RCC 7860 (cell line): ENCODE measurements around the gene GKAP1.
"Not testable (repeated sequence)": the region's sequence is repeated elsewhere in the genome, so short reads cannot be mapped to it uniquely, and the experiment has no call there.

Source experiments
- DNase-seq: peaks from one replicate; pipeline ENCODE4 v3.0.0-alpha.2; 2015; ENCODE audit warnings: low spot score
- FAIRE-seq: peaks from 2 replicates; lab custom pipeline; 2012; peaks lifted over from hg19 to GRCh38; lab: Jason Lieb, UNC

Gene GKAP1

GRCh38 chr9:83733739-83734138 lies 83.8 kb downstream of the GKAP1 start:
- FAIRE-seq = no peak

GRCh38 chr9:83728591-83729368 lies 88.8 kb downstream of the GKAP1 start:
- FAIRE-seq, DNase-seq: not testable (repeated sequence)

More at GRCh38 chr9:83733739-83734138, 83.8 kb downstream of the GKAP1 start:
- no peak for DNase-seq

GRCh38 chr9:83724436-83724835 lies 93.1 kb downstream of the GKAP1 start:
- DNase-seq (no peak), FAIRE-seq (no peak)

- DNase-seq = no peak
- no peak for FAIRE-seq
These were observed 94.7 kb downstream of the GKAP1 start for GRCh38 chr9:83722726-83723495.

- FAIRE-seq (no peak), DNase-seq (no peak)
These were observed 96.1 kb downstream of the GKAP1 start for GRCh38 chr9:83721509-83721908.

- FAIRE-seq (no peak), DNase-seq (no peak)
These were observed 101.8 kb downstream of the GKAP1 start for GRCh38 chr9:83715794-83716193.

- FAIRE-seq (no peak), DNase-seq (no peak)
These were observed 102.3 kb downstream of the GKAP1 start for GRCh38 chr9:83715221-83715620.

- DNase-seq = no peak
- no peak for FAIRE-seq
These were observed 103.2 kb downstream of the GKAP1 start for GRCh38 chr9:83714329-83714728.

GRCh38 chr9:83708515-83709158 lies 108.9 kb downstream of the GKAP1 start:
- FAIRE-seq (no peak), DNase-seq (peak; percentile 28)

- DNase-seq = peak; percentile 84
- no peak for FAIRE-seq
These were observed 109.6 kb downstream of the GKAP1 start, which contains the start of gene UBQLN1 for GRCh38 chr9:83707768-83708514. Gene UBQLN1, minus strand, starts transcription at chr9:83707958. Its CDS starts 279 bp downstream, at chr9:83707679.

- FAIRE-seq = no peak
- DNase-seq = peak; percentile 64
These were observed 110.1 kb downstream of the GKAP1 start for GRCh38 chr9:83707518-83707767.

- DNase-seq = no peak
- no peak for FAIRE-seq
These were observed 110.7 kb downstream of the GKAP1 start for GRCh38 chr9:83706676-83707517.

- DNase-seq, FAIRE-seq: not testable (repeated sequence)
These were observed 112.3 kb downstream of the GKAP1 start for GRCh38 chr9:83705219-83705651.

GRCh38 chr9:83701769-83702168 lies 115.8 kb downstream of the GKAP1 start:
- no peak for FAIRE-seq

GRCh38 chr9:83701286-83701685 lies 116.3 kb downstream of the GKAP1 start:
- FAIRE-seq (no peak), DNase-seq (no peak)

More at GRCh38 chr9:83701769-83702168, 115.8 kb downstream of the GKAP1 start:
- DNase-seq = peak; percentile 25

- DNase-seq = no peak
- FAIRE-seq = no peak
These were observed 118.0 kb downstream of the GKAP1 start for GRCh38 chr9:83699615-83700014.

GRCh38 chr9:83698976-83699585 lies 118.5 kb downstream of the GKAP1 start:
- DNase-seq (no peak), FAIRE-seq (no peak)

- DNase-seq (no peak), FAIRE-seq (no peak)
These were observed 126.1 kb downstream of the GKAP1 start for GRCh38 chr9:83691492-83691891.
